Body of pancreas (tissue), 4 donors: ENCODE data around the gene STXBP1. TPM values are rescaled to one million over a fixed set of nuclear protein-coding genes. Genes with fewer than 3 reads are reported as not detected.
A peak's percentile ranks its signal among the peaks of the same experiment; 100 is the strongest.

Source experiments
- ATAC-seq: fragments of 150-250 bp; one replicate; pipeline ENCODE4 v1.9.1; 2016
- DNase-seq, 4 donors: peaks; one replicate each; pipeline ENCODE4 v3.0.0-alpha.2; 2019
- H3K27ac ChIP-seq, 4 donors: fragments of 200-600 bp; sonication (generic); 1 replicate in 3 of 4; 2 replicates in 1 of 4; pipeline versions ENCODE4 v1.5.1 to v1.6.1; 2016 to 2019; ENCODE audit warnings: mild to moderate bottlenecking in 1 of 4, mixed read lengths in 1 of 4, moderate library complexity in 1 of 4
- H3K27me3 ChIP-seq, 2 donors: fragments of 200-600 bp; sonication (generic); one replicate each; pipeline ENCODE4 v1.6.0; 2016; ENCODE audit warnings: mild to moderate bottlenecking in 1 of 2
- H3K36me3 ChIP-seq, 2 donors: fragments of 200-600 bp; sonication (generic); replicated peaks in 1 of 2; 2 replicates each; pipeline ENCODE4 v1.5.1; 2016; ENCODE audit warnings: low read depth in 2 of 2; ENCODE audit not compliant: insufficient read depth in 1 of 2
- H3K4me1 ChIP-seq: fragments of 200-600 bp; sonication (generic); one replicate; pipeline ENCODE4 v1.6.0; 2016
- H3K4me3 ChIP-seq, 2 donors: fragments of 200-600 bp; sonication (generic); 1 replicate in 1 of 2; 2 replicates in 1 of 2; pipeline ENCODE4 v1.5.1; 2016 to 2019
- H3K9me3 ChIP-seq, 3 donors: fragments of 200-600 bp; sonication (generic); 1 replicate in 2 of 3; 2 replicates in 1 of 3; pipeline ENCODE4 v1.5.1; 2016
- CTCF ChIP-seq, 7 experiments: fragments of 450-650 bp in 4 of 7; fragments of 200-600 bp in 3 of 7; sonication (generic) in 3 of 7; IDR thresholded peaks; one replicate each; pipeline ENCODE4 v1.5.1; 2016 to 2019; ENCODE audit warnings: antibody characterized with exemption in 7 of 7
- POLR2A ChIP-seq, 3 donors: fragments of 450-650 bp; IDR thresholded peaks; one replicate each; pipeline ENCODE4 v1.6.1; 2016; ENCODE audit warnings: antibody characterized with exemption in 3 of 3, mild to moderate bottlenecking in 2 of 3
- WGBS, 2 donors: methylation state at CpG; one replicate each; pipeline ENCODE4 v1.1.5; 2017; 5-methylcytosine and 5-hydroxymethylcytosine counted together
- intact Hi-C: fragments of 100-400 bp; cut with DNase I; formaldehyde crosslinking; loops from one replicate; pipeline ENCODE4 v1.15.1; 2023
- total RNA-seq, 2 donors: library from RNA; depleted of rRNA; stranded (reverse); fragments of >200 nt; gene quantifications; one replicate each; pipeline ENCODE4 v1.1.0, GENCODE V29; 2016

The STXBP1 gene
- total RNA-seq, 2 donors from 2014 or later: 34.5 to 39.9 TPM

- no peak for TF ChIP-seq POLR2A (IDR thresholded peaks at IDR 0.05)
- no peak for TF ChIP-seq CTCF (IDR thresholded peaks at IDR 0.05)
- H3K27me3 ChIP-seq: no peaks in the 10 kb centered on the region
- intact Hi-C loops: no loop called here
- H3K4me3 ChIP-seq: no peak overlapping the region
- 76 to 88% methylated on average over 7 of the region's 7 CpGs for WGBS, 2 donors
- ATAC-seq (no peak), DNase-seq (no peak)
- H3K36me3 ChIP-seq: no peaks in the 10 kb centered on the region
- H3K4me1 ChIP-seq: peaks cover 11% of the 10 kb centered on the region
- peak overlapping the region in 1 of 4 donors; percentile 8 for H3K27ac ChIP-seq
- H3K9me3 ChIP-seq: no peaks in the 10 kb centered on the region
Observed at GRCh38 chr9:127634021-127634420, 21.9 kb downstream of the STXBP1 start.

GRCh38 chr9:127634698-127635097 lies 22.6 kb downstream of the STXBP1 start:
- no peak overlapping the region for H3K27ac ChIP-seq
- 80 to 82% methylated on average over 5 of the region's 5 CpGs for WGBS, 2 donors
- ATAC-seq (no peak), DNase-seq (peak in 2 of 4 donors; percentile 13 to 17)
- no peaks in the 10 kb centered on the region for H3K27me3 ChIP-seq
- peaks cover 6% of the 10 kb centered on the region for H3K4me1 ChIP-seq
- TF ChIP-seq POLR2A (IDR thresholded peaks at IDR 0.05) (no peak), CTCF (IDR thresholded peaks at IDR 0.05) (no peak)
- no peaks in the 10 kb centered on the region for H3K36me3 ChIP-seq
- H3K9me3 ChIP-seq: no peaks in the 10 kb centered on the region
- intact Hi-C loops: no loop called here
- no peak overlapping the region for H3K4me3 ChIP-seq

- WGBS, 2 donors: 88 to 95% methylated on average over 6 to 8 of the region's 8 CpGs
- TF ChIP-seq CTCF (IDR thresholded peaks at IDR 0.05) (no peak), POLR2A (IDR thresholded peaks at IDR 0.05) (no peak)
- intact Hi-C loops: no loop called here
Observed at GRCh38 chr9:127635201-127635735, 23.2 kb downstream of the STXBP1 start.

GRCh38 chr9:127637322-127637847 lies 25.3 kb downstream of the STXBP1 start:
- TF ChIP-seq POLR2A (IDR thresholded peaks at IDR 0.05): no peak
- no peak for TF ChIP-seq CTCF (IDR thresholded peaks at IDR 0.05)
- WGBS, 2 donors: 24 to 30% methylated on average over 11 of the region's 11 CpGs
- peaks cover 16% of the 10 kb centered on the region for H3K4me1 ChIP-seq
- peak in 3 of 4 donors; percentile 19 to 53 (median 31) for DNase-seq
- no peaks in the 10 kb centered on the region for H3K9me3 ChIP-seq
- no peaks in the 10 kb centered on the region for H3K36me3 ChIP-seq
- H3K4me3 ChIP-seq: no peak overlapping the region
- no peaks in the 10 kb centered on the region for H3K27me3 ChIP-seq
- peak overlapping the region in 3 of 4 donors; percentile 19 to 70 (median 37) for H3K27ac ChIP-seq
- peak; percentile 70 for ATAC-seq
- intact Hi-C loops: no loop called here

More at GRCh38 chr9:127635201-127635735, 23.2 kb downstream of the STXBP1 start:
- no peak overlapping the region for H3K27ac ChIP-seq
- H3K27me3 ChIP-seq: no peaks in the 10 kb centered on the region
- ATAC-seq (no peak), DNase-seq (no peak)
- no peak overlapping the region for H3K4me3 ChIP-seq
- H3K4me1 ChIP-seq: peaks cover 6% of the 10 kb centered on the region
- H3K36me3 ChIP-seq: no peaks in the 10 kb centered on the region
- no peaks in the 10 kb centered on the region for H3K9me3 ChIP-seq
